GM06990 (cell line): ENCODE results near the gene PER3.

Experiments used
- DNase-seq: peaks from one replicate; pipeline ENCODE4 v3.0.0-alpha.2; 2011; ENCODE audit not compliant: insufficient read length; ENCODE audit errors: extremely low read depth
- H3K27me3 ChIP-seq: replicated peaks from 2 replicates; pipeline ENCODE4 v1.6.0; 2011; ENCODE audit warnings: low read length; ENCODE audit not compliant: control insufficient read depth, insufficient read depth
- H3K36me3 ChIP-seq: 2 replicates; pipeline ENCODE4 v1.5.1; 2011; ENCODE audit warnings: low read length; ENCODE audit not compliant: control insufficient read depth, insufficient read depth
- H3K4me3 ChIP-seq: replicated peaks from 2 replicates; pipeline ENCODE4 v1.5.1; 2011; ENCODE audit warnings: low read depth, mild to moderate bottlenecking, control low read depth, low read length
- CTCF ChIP-seq: IDR thresholded peaks from 2 replicates; pipeline ENCODE4 v1.5.1; 2011; ENCODE audit warnings: low read length, control low read depth, mild to moderate bottlenecking, inconsistent platforms; ENCODE audit not compliant: insufficient read depth, poor library complexity, severe bottlenecking

PER3 gene

GRCh38 chr1:7783826-7784491, at the start of gene PER3:
TSS of gene PER3 (plus strand) at chr1:7784291. CDS start at chr1:7784878, 587 bp downstream.
- Histone ChIP-seq H3K4me3 (peak within 1 kb of the TSS; percentile 64), H3K36me3 (peaks cover 2% of the 10 kb centered on the region; the same call in 1 of the 2 replicates)
- peak; percentile 94 for DNase-seq

GRCh38 chr1:7738044-7738443, 46.0 kb upstream of the PER3 start:
- Histone ChIP-seq H3K36me3 (no peaks in the 10 kb centered on the region), H3K27me3 (no peaks in the 10 kb centered on the region; the same call in 1 of the 2 replicates), H3K4me3 (no peak overlapping the region)
- no peak for DNase-seq
- TF ChIP-seq CTCF: no peak

More at GRCh38 chr1:7783826-7784491, at the start of gene PER3:
- H3K27me3 ChIP-seq: no peaks in the 10 kb centered on the region
- no peak for TF ChIP-seq CTCF

- DNase-seq: no peak
- Histone ChIP-seq H3K27me3 (no peaks in the 10 kb centered on the region), H3K4me3 (no peak overlapping the region), H3K36me3 (no peaks in the 10 kb centered on the region)
- TF ChIP-seq CTCF: no peak
Observed at GRCh38 chr1:7743346-7743745, 40.7 kb upstream of the PER3 start.

GRCh38 chr1:7744882-7745281, 39.2 kb upstream of the PER3 start:
- no peak for DNase-seq
- Histone ChIP-seq H3K4me3 (no peak overlapping the region), H3K27me3 (no peaks in the 10 kb centered on the region), H3K36me3 (no peaks in the 10 kb centered on the region)
- TF ChIP-seq CTCF: no peak

- Histone ChIP-seq H3K4me3 (no peak overlapping the region), H3K36me3 (no peaks in the 10 kb centered on the region), H3K27me3 (no peaks in the 10 kb centered on the region)
- TF ChIP-seq CTCF: no peak
- no peak for DNase-seq
Observed at GRCh38 chr1:7745783-7746182, 38.3 kb upstream of the PER3 start.
